Naive thymus-derived CD4-positive, alpha-beta T cell (primary cell): ENCODE data around the gene SGSH. TPM values are rescaled to one million over a fixed set of nuclear protein-coding genes. Genes with fewer than 3 reads are reported as not detected.

Experiments
- ATAC-seq: fragments of 150-1000 bp; cut with Tn5 transposase; 2 replicates; pipeline ENCODE4 v1.10.0; 2021; ENCODE audit warnings: mild to moderate bottlenecking, moderate library complexity
- CTCF ChIA-PET: fragments of 350-600 bp; sonication (Branson Sonifier 250); formaldehyde crosslinking; loops from one replicate; lab custom pipeline; 2021; ENCODE audit warnings: antibody characterized with exemption; lab: Charles Lee
- POLR2A ChIA-PET: fragments of 350-600 bp; sonication (Branson Sonifier 250); formaldehyde crosslinking; loops from one replicate; lab custom pipeline; 2021; ENCODE audit warnings: antibody characterized with exemption, inconsistent platforms; lab: Charles Lee
- DNase-seq, 9 donors: peaks; one replicate each; pipeline versions ENCODE4 v3.0.0 to v3.0.0-alpha.2; 2020 to 2022; ENCODE audit warnings: mixed read lengths in 1 of 9
- H3K27ac ChIP-seq: one replicate; pipeline ENCODE4 v1.7.0; 2013; ENCODE audit warnings: mild to moderate bottlenecking, low read depth, low read length, moderate library complexity
- H3K27me3 ChIP-seq, 2 donors: one replicate each; pipeline ENCODE4 v1.7.0; 2013; ENCODE audit warnings: low read length in 2 of 2, mild to moderate bottlenecking in 2 of 2, moderate library complexity in 2 of 2; ENCODE audit not compliant: control insufficient read depth in 2 of 2, insufficient read depth in 2 of 2
- H3K36me3 ChIP-seq, 3 experiments: 1 replicate in 2 of 3; 2 replicates in 1 of 3; pipeline ENCODE4 v1.7.0; 2013; ENCODE audit warnings: low read length in 3 of 3, mild to moderate bottlenecking in 3 of 3, moderate library complexity in 1 of 3; ENCODE audit not compliant: insufficient read depth in 3 of 3, control insufficient read depth in 2 of 3
- H3K4me1 ChIP-seq, 2 donors: one replicate each; pipeline ENCODE4 v1.7.0; 2013; ENCODE audit warnings: low read length in 2 of 2, mild to moderate bottlenecking in 2 of 2, moderate library complexity in 1 of 2; ENCODE audit not compliant: control insufficient read depth in 2 of 2, insufficient read depth in 2 of 2
- H3K4me3 ChIP-seq: 2 replicates; pipeline ENCODE4 v1.7.0; 2013; ENCODE audit warnings: mild to moderate bottlenecking, low read length
- H3K9me3 ChIP-seq, 3 experiments: 1 replicate in 2 of 3; 2 replicates in 1 of 3; pipeline ENCODE4 v1.7.0; 2013; ENCODE audit warnings: low read length in 3 of 3; ENCODE audit not compliant: control insufficient read depth in 2 of 3
- H3K27ac Mint-ChIP-seq, 9 donors: one replicate each; pipeline ENCODE4 v1.8.0; 2020 to 2022; ENCODE audit warnings: mixed read lengths in 9 of 9, mild to moderate bottlenecking in 8 of 9, moderate library complexity in 5 of 9, inconsistent platforms in 2 of 9
- H3K27me3 Mint-ChIP-seq, 5 donors: one replicate each; pipeline ENCODE4 v1.8.0; 2021 to 2022; ENCODE audit warnings: mixed read lengths in 5 of 5, mild to moderate bottlenecking in 1 of 5
- H3K36me3 Mint-ChIP-seq, 5 donors: one replicate each; pipeline ENCODE4 v1.8.0; 2020 to 2022; ENCODE audit warnings: mixed read lengths in 5 of 5, mild to moderate bottlenecking in 3 of 5, inconsistent platforms in 1 of 5
- H3K4me1 Mint-ChIP-seq, 7 donors: one replicate each; pipeline ENCODE4 v1.8.0; 2020 to 2022; ENCODE audit warnings: mixed read lengths in 7 of 7, mild to moderate bottlenecking in 3 of 7, inconsistent platforms in 1 of 7
- H3K4me3 Mint-ChIP-seq, 10 donors: one replicate each; pipeline ENCODE4 v1.8.0; 2020 to 2022; ENCODE audit warnings: mild to moderate bottlenecking in 10 of 10, mixed read lengths in 10 of 10, moderate library complexity in 6 of 10, inconsistent platforms in 2 of 10
- H3K9me3 Mint-ChIP-seq, 11 donors: one replicate each; pipeline ENCODE4 v1.8.0; 2020 to 2022; ENCODE audit warnings: mixed read lengths in 11 of 11, mild to moderate bottlenecking in 4 of 11, inconsistent platforms in 1 of 11, moderate library complexity in 1 of 11
- intact Hi-C, 2 donors: fragments of 100-400 bp; cut with micrococcal nuclease; formaldehyde crosslinking; loops; one replicate each; pipeline ENCODE4 v1.15.1; 2023
- polyA plus RNA-seq, 2 donors: library from polyadenylated mRNA; unstranded; fragments of 300-500 nt; fragmentation: Illumina TruSeq; gene quantifications; one replicate each; pipeline ENCODE4 v1.2.3, GENCODE V29; 2021
- total RNA-seq, 6 experiments: library from RNA in 5 of 6; stranded (reverse) in 5 of 6; gene quantifications; 1 replicate in 5 of 6; 2 replicates in 1 of 6; pipeline ENCODE4 v1.2.3 and lab custom pipeline; 2021 to 2026

The SGSH gene
- total and polyA plus RNA-seq, 7 experiments from 2014 or later, result 31.1 to 181 (median 116) TPM

GRCh38 chr17:80212962-80213642 is 7.0 kb downstream of the SGSH start:
- Mint-ChIP-seq H3K4me3 (peak overlapping the region in 1 of 10 donors; percentile 25), H3K27me3 (no peaks in the 10 kb centered on the region), H3K4me1 (peaks cover 3 to 10% (median 8%) of the 10 kb centered on the region in 7 donors), H3K36me3 (peaks cover 0 to 32% (median 7%) of the 10 kb centered on the region in 5 donors), H3K9me3 (peaks cover 0 to 2% (median 0%) of the 10 kb centered on the region in 11 donors), H3K27ac (peak overlapping the region in 1 of 9 donors; percentile 51)
- DNase-seq (no peak), ATAC-seq (peak; percentile 67)
- no peaks in the 10 kb centered on the region for H3K27me3 ChIP-seq
- H3K4me1 ChIP-seq, result peaks cover 1 to 12% of the 10 kb centered on the region in 2 donors
- CTCF ChIA-PET, result no interaction called here
- no peaks in the 10 kb centered on the region for H3K9me3 ChIP-seq
- POLR2A ChIA-PET, result no interaction called here
- no peak overlapping the region for H3K27ac ChIP-seq
- H3K4me3 ChIP-seq, result no peak overlapping the region
- peaks cover 7 to 96% (median 15%) of the 10 kb centered on the region in 3 experiments for H3K36me3 ChIP-seq
- intact Hi-C loops, result no loop called here

- Mint-ChIP-seq H3K27me3 (no peaks in the 10 kb centered on the region), H3K36me3 (peaks cover 0 to 29% (median 7%) of the 10 kb centered on the region in 5 donors), H3K4me1 (peaks cover 2 to 8% (median 4%) of the 10 kb centered on the region in 7 donors), H3K9me3 (peaks cover 0 to 2% (median 0%) of the 10 kb centered on the region in 11 donors), H3K4me3 (no peak overlapping the region), H3K27ac (no peak overlapping the region)
- ChIA-PET CTCF (no interaction called here), POLR2A (no interaction called here)
- H3K4me1 ChIP-seq, result peaks cover 0 to 6% of the 10 kb centered on the region in 2 donors
- DNase-seq (no peak), ATAC-seq (no peak)
- H3K27me3 ChIP-seq, result no peaks in the 10 kb centered on the region
- H3K27ac ChIP-seq, result no peak overlapping the region
- intact Hi-C loops, result no loop called here
- H3K4me3 ChIP-seq, result no peak overlapping the region
- peaks cover 7 to 95% (median 15%) of the 10 kb centered on the region in 3 experiments for H3K36me3 ChIP-seq
- no peaks in the 10 kb centered on the region for H3K9me3 ChIP-seq
These were observed 7.6 kb downstream of the SGSH start for GRCh38 chr17:80212511-80212910.

DNA sequence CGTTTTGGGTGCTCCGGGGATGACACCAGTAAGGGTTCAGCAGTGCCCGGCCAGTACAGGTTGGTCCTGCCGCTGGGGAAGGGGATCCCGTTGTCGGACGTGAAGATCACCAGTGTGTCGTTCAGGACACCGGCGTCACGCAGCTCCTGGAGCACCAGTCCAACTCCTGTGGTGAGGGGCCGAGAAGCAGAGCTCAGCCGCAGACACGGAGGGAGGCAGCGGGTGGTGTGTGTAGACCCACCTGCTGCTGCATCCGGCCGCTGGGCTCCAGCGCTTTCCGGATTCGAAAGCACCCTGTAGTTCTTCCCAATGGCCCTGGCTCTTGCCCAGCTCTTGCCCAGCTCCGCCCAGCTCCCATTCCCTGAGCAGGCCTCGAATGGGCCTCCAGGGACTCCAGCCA is 8.0 kb downstream of the SGSH start:
- Mint-ChIP-seq H3K27me3 (no peaks in the 10 kb centered on the region), H3K9me3 (peaks cover 0 to 2% (median 0%) of the 10 kb centered on the region in 11 donors), H3K36me3 (peaks cover 0 to 25% (median 7%) of the 10 kb centered on the region in 5 donors), H3K27ac (no peak overlapping the region), H3K4me1 (peaks cover 0 to 4% (median 0%) of the 10 kb centered on the region in 7 donors), H3K4me3 (no peak overlapping the region)
- Histone ChIP-seq H3K9me3 (no peaks in the 10 kb centered on the region), H3K36me3 (peaks cover 7 to 92% (median 15%) of the 10 kb centered on the region in 3 experiments), H3K27ac (no peak overlapping the region), H3K4me1 (peaks cover 0 to 2% of the 10 kb centered on the region in 2 donors), H3K27me3 (no peaks in the 10 kb centered on the region), H3K4me3 (no peak overlapping the region)
- intact Hi-C loops, result no loop called here
- ChIA-PET CTCF (no interaction called here), POLR2A (no interaction called here)
- DNase-seq, result no peak
- ATAC-seq, result no peak

GRCh38 chr17:80210348-80211108 is 9.6 kb downstream of the SGSH start:
- H3K27me3 ChIP-seq, result no peaks in the 10 kb centered on the region
- POLR2A ChIA-PET, result interaction anchor here (1.6 kb wide), 1 partner anchor 52 kb away, joined by 3 read pairs; no protein-coding TSS in a partner anchor
- H3K36me3 Mint-ChIP-seq, result peaks cover 0 to 21% (median 4%) of the 10 kb centered on the region in 5 donors
- intact Hi-C loops, result no loop called here
- no peaks in the 10 kb centered on the region for H3K4me1 ChIP-seq
- DNase-seq (no peak), ATAC-seq (no peak)
- H3K4me3 Mint-ChIP-seq, result no peak overlapping the region
- no peak overlapping the region for H3K27ac Mint-ChIP-seq
- no peak overlapping the region for H3K27ac ChIP-seq
- peaks cover 0 to 2% (median 0%) of the 10 kb centered on the region in 7 donors for H3K4me1 Mint-ChIP-seq
- no peak overlapping the region for H3K4me3 ChIP-seq
- H3K9me3 ChIP-seq, result no peaks in the 10 kb centered on the region
- H3K9me3 Mint-ChIP-seq, result peaks cover 0 to 2% (median 0%) of the 10 kb centered on the region in 11 donors
- no peaks in the 10 kb centered on the region for H3K27me3 Mint-ChIP-seq
- CTCF ChIA-PET, result no interaction called here
- H3K36me3 ChIP-seq, result peaks cover 0 to 77% (median 10%) of the 10 kb centered on the region in 3 experiments

- no peaks in the 10 kb centered on the region for H3K4me1 ChIP-seq
- Mint-ChIP-seq H3K27ac (no peak overlapping the region), H3K9me3 (peaks cover 0 to 2% (median 0%) of the 10 kb centered on the region in 11 donors), H3K4me3 (no peak overlapping the region), H3K36me3 (peaks cover 0 to 21% (median 4%) of the 10 kb centered on the region in 5 donors), H3K4me1 (no peaks in the 10 kb centered on the region), H3K27me3 (no peaks in the 10 kb centered on the region)
- intact Hi-C loops, result no loop called here
- DNase-seq (no peak), ATAC-seq (no peak)
- CTCF ChIA-PET, result no interaction called here
- H3K27ac ChIP-seq, result no peak overlapping the region
- no peak overlapping the region for H3K4me3 ChIP-seq
- H3K9me3 ChIP-seq, result no peaks in the 10 kb centered on the region
- POLR2A ChIA-PET, result interaction anchor here (0.7 to 1.6 kb wide), 2 partner anchors 13 to 53 kb away, joined by 3 read pairs; no protein-coding TSS in a partner anchor
- H3K36me3 ChIP-seq, result peaks cover 0 to 69% (median 10%) of the 10 kb centered on the region in 3 experiments
- no peaks in the 10 kb centered on the region for H3K27me3 ChIP-seq
These were observed 10.4 kb downstream of the SGSH start for GRCh38 chr17:80209765-80210164.

GRCh38 chr17:80208050-80208449 is 12.1 kb downstream of the SGSH start:
- Histone ChIP-seq H3K9me3 (no peaks in the 10 kb centered on the region), H3K4me3 (no peak overlapping the region), H3K27me3 (no peaks in the 10 kb centered on the region), H3K36me3 (peaks cover 0 to 52% (median 10%) of the 10 kb centered on the region in 3 experiments), H3K27ac (no peak overlapping the region), H3K4me1 (no peaks in the 10 kb centered on the region)
- no peak overlapping the region for H3K4me3 Mint-ChIP-seq
- intact Hi-C loops, result no loop called here
- H3K27ac Mint-ChIP-seq, result no peak overlapping the region
- no peaks in the 10 kb centered on the region for H3K4me1 Mint-ChIP-seq
- ATAC-seq (no peak), DNase-seq (no peak)
- H3K9me3 Mint-ChIP-seq, result no peaks in the 10 kb centered on the region
- POLR2A ChIA-PET, result no interaction called here
- peaks cover 0 to 21% (median 4%) of the 10 kb centered on the region in 5 donors for H3K36me3 Mint-ChIP-seq
- no peaks in the 10 kb centered on the region for H3K27me3 Mint-ChIP-seq
- CTCF ChIA-PET, result no interaction called here
